ENCODE results near the gene LYVE1. TPM values are rescaled to one million over a fixed set of nuclear protein-coding genes. Genes with fewer than 3 reads are reported as not detected.

The LYVE1 gene
- total RNA-seq, 1 experiment from 2014 or later: 0.31 TPM

GRCh38 chr11:10606536-10607208 is 38.2 kb upstream of the LYVE1 start:
- intact Hi-C loops (cut with micrococcal nuclease; ENCODE audit: unreplicated experiment): no loop called here
- no peaks in the 10 kb centered on the region for H3K9me3 ChIP-seq (ENCODE audit: control insufficient read depth, insufficient read depth, low read depth, low read length)
- H3K4me1 ChIP-seq (ENCODE audit: control insufficient read depth, insufficient read depth, low read length): no peaks in the 10 kb centered on the region
- ATAC-seq (no peak), DNase-seq (ENCODE audit: low read depth, low spot score) (no peak)
- CTCF ChIA-PET: no interaction called here
- no TSS peak for BruUV-seq (replicated peaks)
- H3K27me3 ChIP-seq (ENCODE audit: control insufficient read depth, insufficient read depth, low read length): peaks cover 31% of the 10 kb centered on the region
- H3K36me3 ChIP-seq (ENCODE audit: control insufficient read depth, insufficient read depth, low read length): no peaks in the 10 kb centered on the region; the same call in 1 of the 2 replicates
- in situ Hi-C loops (cut with HindIII; ENCODE audit: low pct_unique_long_range_greater_than_20kb, low sequenced_read_pairs): no loop called here
- TF ChIP-seq, protein P1, sequence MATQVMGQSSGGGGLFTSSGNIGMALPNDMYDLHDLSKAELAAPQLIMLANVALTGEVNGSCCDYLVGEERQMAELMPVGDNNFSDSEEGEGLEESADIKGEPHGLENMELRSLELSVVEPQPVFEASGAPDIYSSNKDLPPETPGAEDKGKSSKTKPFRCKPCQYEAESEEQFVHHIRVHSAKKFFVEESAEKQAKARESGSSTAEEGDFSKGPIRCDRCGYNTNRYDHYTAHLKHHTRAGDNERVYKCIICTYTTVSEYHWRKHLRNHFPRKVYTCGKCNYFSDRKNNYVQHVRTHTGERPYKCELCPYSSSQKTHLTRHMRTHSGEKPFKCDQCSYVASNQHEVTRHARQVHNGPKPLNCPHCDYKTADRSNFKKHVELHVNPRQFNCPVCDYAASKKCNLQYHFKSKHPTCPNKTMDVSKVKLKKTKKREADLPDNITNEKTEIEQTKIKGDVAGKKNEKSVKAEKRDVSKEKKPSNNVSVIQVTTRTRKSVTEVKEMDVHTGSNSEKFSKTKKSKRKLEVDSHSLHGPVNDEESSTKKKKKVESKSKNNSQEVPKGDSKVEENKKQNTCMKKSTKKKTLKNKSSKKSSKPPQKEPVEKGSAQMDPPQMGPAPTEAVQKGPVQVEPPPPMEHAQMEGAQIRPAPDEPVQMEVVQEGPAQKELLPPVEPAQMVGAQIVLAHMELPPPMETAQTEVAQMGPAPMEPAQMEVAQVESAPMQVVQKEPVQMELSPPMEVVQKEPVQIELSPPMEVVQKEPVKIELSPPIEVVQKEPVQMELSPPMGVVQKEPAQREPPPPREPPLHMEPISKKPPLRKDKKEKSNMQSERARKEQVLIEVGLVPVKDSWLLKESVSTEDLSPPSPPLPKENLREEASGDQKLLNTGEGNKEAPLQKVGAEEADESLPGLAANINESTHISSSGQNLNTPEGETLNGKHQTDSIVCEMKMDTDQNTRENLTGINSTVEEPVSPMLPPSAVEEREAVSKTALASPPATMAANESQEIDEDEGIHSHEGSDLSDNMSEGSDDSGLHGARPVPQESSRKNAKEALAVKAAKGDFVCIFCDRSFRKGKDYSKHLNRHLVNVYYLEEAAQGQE (IDR thresholded peaks at IDR 0.05; ENCODE audit: insufficient read depth in 1 of 2, low read depth in 2 of 2, low read length in 1 of 2): no peak
- TF ChIP-seq, protein P2, sequence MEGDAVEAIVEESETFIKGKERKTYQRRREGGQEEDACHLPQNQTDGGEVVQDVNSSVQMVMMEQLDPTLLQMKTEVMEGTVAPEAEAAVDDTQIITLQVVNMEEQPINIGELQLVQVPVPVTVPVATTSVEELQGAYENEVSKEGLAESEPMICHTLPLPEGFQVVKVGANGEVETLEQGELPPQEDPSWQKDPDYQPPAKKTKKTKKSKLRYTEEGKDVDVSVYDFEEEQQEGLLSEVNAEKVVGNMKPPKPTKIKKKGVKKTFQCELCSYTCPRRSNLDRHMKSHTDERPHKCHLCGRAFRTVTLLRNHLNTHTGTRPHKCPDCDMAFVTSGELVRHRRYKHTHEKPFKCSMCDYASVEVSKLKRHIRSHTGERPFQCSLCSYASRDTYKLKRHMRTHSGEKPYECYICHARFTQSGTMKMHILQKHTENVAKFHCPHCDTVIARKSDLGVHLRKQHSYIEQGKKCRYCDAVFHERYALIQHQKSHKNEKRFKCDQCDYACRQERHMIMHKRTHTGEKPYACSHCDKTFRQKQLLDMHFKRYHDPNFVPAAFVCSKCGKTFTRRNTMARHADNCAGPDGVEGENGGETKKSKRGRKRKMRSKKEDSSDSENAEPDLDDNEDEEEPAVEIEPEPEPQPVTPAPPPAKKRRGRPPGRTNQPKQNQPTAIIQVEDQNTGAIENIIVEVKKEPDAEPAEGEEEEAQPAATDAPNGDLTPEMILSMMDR (IDR thresholded peaks at IDR 0.05): no peak
- TF ChIP-seq TCF7L2 (IDR thresholded peaks at IDR 0.05; ENCODE audit: low read depth, low read length) (no peak), SIN3A (IDR thresholded peaks at IDR 0.05; ENCODE audit: borderline replicate concordance, insufficient read depth, low read depth, low read length) (no peak), POLR2AphosphoS5 (IDR thresholded peaks at IDR 0.05; ENCODE audit: low read depth, low read length) (no peak)
- POLR2A ChIA-PET: no interaction called here
- H3K27ac ChIP-seq (ENCODE audit: low read length): no peak overlapping the region
- H3K4me3 ChIP-seq (ENCODE audit: low read depth in 2 of 2, low read length in 2 of 2): no peak overlapping the region

DNA sequence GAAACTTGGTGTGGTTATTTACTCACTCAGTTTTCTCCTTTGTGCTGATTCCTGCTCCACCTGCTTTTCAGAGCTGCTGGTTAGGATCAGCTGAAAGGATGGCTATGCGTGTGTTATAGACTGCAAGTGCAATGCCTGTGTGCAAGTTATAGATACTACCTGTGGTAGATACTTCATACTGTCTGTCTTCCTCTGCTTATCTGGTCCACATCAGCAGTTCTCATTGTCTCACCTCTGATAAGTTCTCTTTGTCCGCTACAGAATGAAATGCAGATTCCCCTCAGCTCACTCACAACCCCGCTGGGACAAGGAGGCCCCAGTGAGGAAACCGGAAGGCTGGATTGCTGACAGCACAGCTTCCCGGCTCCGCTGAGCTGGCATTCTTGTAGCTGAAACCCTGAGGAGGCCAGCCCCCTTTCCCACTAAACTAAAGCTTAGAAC is 37.5 kb upstream of the LYVE1 start:
- Histone ChIP-seq H3K9me3 (ENCODE audit: control insufficient read depth, insufficient read depth, low read depth, low read length) (no peaks in the 10 kb centered on the region), H3K27me3 (ENCODE audit: control insufficient read depth, insufficient read depth, low read length) (peaks cover 24% of the 10 kb centered on the region), H3K4me3 (ENCODE audit: low read depth in 2 of 2, low read length in 2 of 2) (no peak overlapping the region), H3K27ac (ENCODE audit: low read length) (no peak overlapping the region), H3K36me3 (ENCODE audit: control insufficient read depth, insufficient read depth, low read length) (no peaks in the 10 kb centered on the region), H3K4me1 (ENCODE audit: control insufficient read depth, insufficient read depth, low read length) (no peaks in the 10 kb centered on the region)
- ChIA-PET CTCF (no interaction called here), POLR2A (no interaction called here)
- DNase-seq (ENCODE audit: low read depth, low spot score) (no peak), ATAC-seq (no peak; the same call in 1 of the 2 replicates)
- in situ Hi-C loops (cut with HindIII; ENCODE audit: low pct_unique_long_range_greater_than_20kb, low sequenced_read_pairs) (no loop called here), intact Hi-C loops (cut with micrococcal nuclease; ENCODE audit: unreplicated experiment) (no loop called here)
- BruUV-seq (replicated peaks): no TSS peak
- TF ChIP-seq TCF7L2 (IDR thresholded peaks at IDR 0.05; ENCODE audit: low read depth, low read length) (no peak), POLR2AphosphoS5 (IDR thresholded peaks at IDR 0.05; ENCODE audit: low read depth, low read length) (no peak), SIN3A (IDR thresholded peaks at IDR 0.05; ENCODE audit: borderline replicate concordance, insufficient read depth, low read depth, low read length) (no peak)
- TF ChIP-seq, protein P2 (IDR thresholded peaks at IDR 0.05): no peak
- TF ChIP-seq, protein P1 (IDR thresholded peaks at IDR 0.05; ENCODE audit: insufficient read depth in 1 of 2, low read depth in 2 of 2, low read length in 1 of 2): no peak
